Right atrium auricular region (tissue), 2 donors: Measurements from ENCODE around the gene CGB3. TPM values are rescaled to one million over a fixed set of nuclear protein-coding genes. Genes with fewer than 3 reads are reported as not detected.
A peak's percentile ranks its signal among the peaks of the same experiment; 100 is the strongest.

ENCODE experiments used
- DNase-seq: peaks from one replicate; pipeline ENCODE4 v3.0.0-alpha.2; 2019; ENCODE audit warnings: low spot score
- H3K27ac ChIP-seq, 2 donors: fragments of 200-600 bp; sonication (generic); 1 replicate in 1 of 2; 2 replicates in 1 of 2; pipeline ENCODE4 v1.5.1; 2016 to 2019
- H3K27me3 ChIP-seq, 2 donors: fragments of 200-600 bp; sonication (generic); one replicate each; pipeline versions ENCODE4 v1.5.1 to v1.6.0; 2017 to 2019
- H3K36me3 ChIP-seq: fragments of 200-600 bp; sonication (generic); one replicate; pipeline ENCODE4 v1.5.1; 2016
- H3K4me1 ChIP-seq, 2 donors: fragments of 200-600 bp; sonication (generic); one replicate each; pipeline versions ENCODE4 v1.5.1 to v1.6.0; 2017 to 2019
- H3K4me3 ChIP-seq, 2 donors: fragments of 200-600 bp; sonication (generic); 1 replicate in 1 of 2; 2 replicates in 1 of 2; pipeline ENCODE4 v1.5.1; 2017 to 2019; ENCODE audit warnings: mild to moderate bottlenecking in 1 of 2, moderate library complexity in 1 of 2
- H3K9me3 ChIP-seq, 2 donors: fragments of 200-600 bp; sonication (generic); one replicate each; pipeline ENCODE4 v1.5.1; 2019
- total RNA-seq, 2 donors: library from RNA; depleted of rRNA; stranded (reverse); fragments of >200 nt; gene quantifications; one replicate each; pipeline ENCODE4 v1.1.0, GENCODE V29; 2016
- TF ChIP-seq, protein P1 (sequence below), 2 donors: fragments of 200-600 bp; sonication (generic); IDR thresholded peaks; one replicate each; pipeline ENCODE4 v1.5.1; 2019; ENCODE audit warnings: antibody characterized with exemption in 2 of 2

The CGB3 gene
- total RNA-seq, 2 donors from 2014 or later, result not detected

DNA sequence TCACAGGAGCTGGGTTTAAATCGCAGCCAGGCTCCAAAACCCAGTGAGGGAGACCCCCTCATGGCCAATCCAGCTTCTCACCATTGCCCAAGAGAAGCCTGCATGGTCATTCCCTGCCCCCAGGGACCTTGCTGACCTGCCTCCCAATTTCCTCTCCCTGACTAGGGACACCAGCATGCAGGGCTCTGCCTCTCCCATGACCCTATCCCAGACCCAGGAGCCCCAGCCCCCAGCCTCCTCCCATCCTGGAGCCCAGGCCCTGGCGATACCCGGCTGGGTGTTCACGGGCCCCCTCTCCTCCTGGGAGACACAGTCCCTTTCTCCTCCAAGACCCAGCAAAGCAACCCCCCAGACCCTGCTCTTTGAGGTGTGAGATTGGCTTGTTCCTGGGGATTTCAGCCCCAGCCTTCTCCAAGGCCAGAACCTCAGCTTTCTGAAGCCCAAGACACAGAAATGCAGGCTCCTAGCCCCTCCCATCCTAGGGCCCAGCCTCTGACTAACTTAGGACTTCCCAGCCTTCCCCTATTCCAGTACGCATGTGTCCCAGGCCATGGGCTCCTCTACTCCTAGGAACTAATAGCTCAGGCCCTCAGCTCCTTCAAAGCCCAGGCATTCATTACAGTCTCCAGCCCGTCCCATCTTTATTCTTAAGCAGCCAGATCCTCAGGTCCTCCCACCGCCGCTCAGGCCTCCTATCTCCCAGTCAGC is 32.1 kb downstream of the CGB3 start:
- TF ChIP-seq, protein P1, sequence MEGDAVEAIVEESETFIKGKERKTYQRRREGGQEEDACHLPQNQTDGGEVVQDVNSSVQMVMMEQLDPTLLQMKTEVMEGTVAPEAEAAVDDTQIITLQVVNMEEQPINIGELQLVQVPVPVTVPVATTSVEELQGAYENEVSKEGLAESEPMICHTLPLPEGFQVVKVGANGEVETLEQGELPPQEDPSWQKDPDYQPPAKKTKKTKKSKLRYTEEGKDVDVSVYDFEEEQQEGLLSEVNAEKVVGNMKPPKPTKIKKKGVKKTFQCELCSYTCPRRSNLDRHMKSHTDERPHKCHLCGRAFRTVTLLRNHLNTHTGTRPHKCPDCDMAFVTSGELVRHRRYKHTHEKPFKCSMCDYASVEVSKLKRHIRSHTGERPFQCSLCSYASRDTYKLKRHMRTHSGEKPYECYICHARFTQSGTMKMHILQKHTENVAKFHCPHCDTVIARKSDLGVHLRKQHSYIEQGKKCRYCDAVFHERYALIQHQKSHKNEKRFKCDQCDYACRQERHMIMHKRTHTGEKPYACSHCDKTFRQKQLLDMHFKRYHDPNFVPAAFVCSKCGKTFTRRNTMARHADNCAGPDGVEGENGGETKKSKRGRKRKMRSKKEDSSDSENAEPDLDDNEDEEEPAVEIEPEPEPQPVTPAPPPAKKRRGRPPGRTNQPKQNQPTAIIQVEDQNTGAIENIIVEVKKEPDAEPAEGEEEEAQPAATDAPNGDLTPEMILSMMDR (IDR thresholded peaks at IDR 0.05), result no peak
- no peaks in the 10 kb centered on the region for H3K9me3 ChIP-seq
- DNase-seq, result peak; percentile 78
- H3K4me3 ChIP-seq, result peak overlapping the region; percentile 75
- peaks cover 15% of the 10 kb centered on the region for H3K36me3 ChIP-seq
- H3K27ac ChIP-seq, result peak overlapping the region; percentile 91 to 95
- H3K4me1 ChIP-seq, result peaks cover 0 to 40% of the 10 kb centered on the region in 2 donors
- H3K27me3 ChIP-seq, result no peaks in the 10 kb centered on the region

DNA sequence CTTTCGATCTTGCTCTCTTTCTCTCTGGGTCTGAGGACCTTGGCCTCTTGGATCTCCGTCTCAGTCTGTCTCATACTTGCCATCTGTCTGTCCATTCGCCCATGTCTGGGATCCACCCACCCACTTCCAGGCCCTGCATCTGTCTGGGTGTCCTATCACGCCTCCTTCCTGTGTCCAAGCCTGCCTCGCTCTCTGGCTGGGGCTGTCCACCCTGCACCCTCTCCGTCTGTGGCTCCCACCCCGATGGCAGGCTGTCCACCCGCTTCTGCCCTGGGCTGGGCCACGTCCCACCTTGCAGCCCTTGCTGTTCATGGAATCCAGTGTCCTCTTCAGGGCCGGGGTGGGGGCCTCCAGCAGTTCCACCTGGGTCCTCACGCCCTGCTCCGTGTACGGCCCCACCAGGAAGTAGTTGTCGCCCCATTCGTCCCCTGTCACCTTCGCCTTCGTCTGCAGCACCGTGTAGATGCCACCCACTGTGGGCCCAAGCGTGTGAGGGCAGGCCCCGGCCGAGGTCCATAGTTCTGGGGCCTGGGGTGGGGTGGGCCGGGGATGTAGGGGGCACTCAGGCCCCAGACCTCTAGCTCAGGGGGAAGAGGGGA is 33.0 kb downstream of the CGB3 start:
- no peaks in the 10 kb centered on the region for H3K9me3 ChIP-seq
- no peaks in the 10 kb centered on the region for H3K27me3 ChIP-seq
- peaks cover 24% of the 10 kb centered on the region for H3K36me3 ChIP-seq
- peak overlapping the region; percentile 91 to 95 for H3K27ac ChIP-seq
- peaks cover 0 to 40% of the 10 kb centered on the region in 2 donors for H3K4me1 ChIP-seq
- no peak for DNase-seq
- peak overlapping the region; percentile 75 for H3K4me3 ChIP-seq
- TF ChIP-seq, protein P1 (IDR thresholded peaks at IDR 0.05), result no peak

DNA sequence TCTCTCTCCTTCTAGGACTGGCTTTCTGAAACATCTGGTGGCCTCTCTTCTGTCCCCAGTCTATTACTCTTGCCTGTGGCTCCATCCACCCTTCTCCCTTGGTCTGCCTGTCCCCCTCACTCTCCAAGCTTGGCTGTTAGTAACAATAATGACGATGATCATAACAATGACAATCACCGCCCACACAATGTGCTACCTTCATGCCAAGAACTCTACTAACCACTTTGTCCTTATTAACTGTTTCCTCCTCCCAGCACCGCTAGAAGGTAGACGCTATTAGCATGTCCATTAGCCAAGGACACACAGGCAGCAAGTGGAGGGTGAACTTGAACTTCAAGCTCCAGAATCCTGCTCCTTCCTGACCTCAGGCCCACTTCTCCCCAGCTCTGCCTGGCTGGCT is 33.7 kb downstream of the CGB3 start:
- TF ChIP-seq, protein P1 (IDR thresholded peaks at IDR 0.05), result no peak
- H3K27me3 ChIP-seq, result no peaks in the 10 kb centered on the region
- DNase-seq, result no peak
- peak overlapping the region; percentile 91 to 95 for H3K27ac ChIP-seq
- H3K4me3 ChIP-seq, result no peak overlapping the region
- H3K36me3 ChIP-seq, result peaks cover 31% of the 10 kb centered on the region
- H3K4me1 ChIP-seq, result peaks cover 0 to 40% of the 10 kb centered on the region in 2 donors
- no peaks in the 10 kb centered on the region for H3K9me3 ChIP-seq

DNA sequence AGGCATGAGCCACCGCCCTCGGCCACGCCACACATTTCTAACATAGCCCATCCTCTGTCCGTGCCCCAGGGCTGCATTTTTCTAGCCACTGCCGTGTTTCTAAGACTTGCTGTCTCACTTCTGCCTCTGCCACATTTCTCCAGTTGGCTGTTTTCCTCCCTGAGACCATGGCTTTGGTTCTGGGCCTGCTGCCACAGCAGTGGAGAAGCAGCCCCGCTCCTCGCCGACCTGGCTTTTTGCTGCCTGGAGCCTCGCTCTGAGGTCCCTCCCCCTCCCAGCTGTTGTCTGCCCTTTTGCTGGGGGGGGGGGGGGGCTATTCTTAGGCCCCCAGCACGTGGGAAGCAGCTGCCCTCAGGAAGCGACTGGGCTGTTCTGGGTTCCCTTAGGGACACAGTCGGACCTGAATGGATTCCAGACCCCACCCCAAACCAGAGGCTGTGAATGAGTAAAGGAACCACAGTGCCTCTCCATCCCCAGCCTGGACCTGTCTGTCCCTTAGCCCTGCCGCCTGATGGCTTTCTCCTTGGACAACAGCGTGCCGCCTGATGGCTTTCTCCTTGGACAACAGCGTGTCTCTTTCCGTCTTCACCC is 34.3 kb downstream of the CGB3 start:
- TF ChIP-seq, protein P1 (IDR thresholded peaks at IDR 0.05), result no peak
- Histone ChIP-seq H3K36me3 (peaks cover 38% of the 10 kb centered on the region), H3K4me1 (peaks cover 0 to 37% of the 10 kb centered on the region in 2 donors), H3K4me3 (no peak overlapping the region), H3K27ac (peak overlapping the region; percentile 91 to 95), H3K27me3 (no peaks in the 10 kb centered on the region), H3K9me3 (no peaks in the 10 kb centered on the region)
- no peak for DNase-seq

DNA sequence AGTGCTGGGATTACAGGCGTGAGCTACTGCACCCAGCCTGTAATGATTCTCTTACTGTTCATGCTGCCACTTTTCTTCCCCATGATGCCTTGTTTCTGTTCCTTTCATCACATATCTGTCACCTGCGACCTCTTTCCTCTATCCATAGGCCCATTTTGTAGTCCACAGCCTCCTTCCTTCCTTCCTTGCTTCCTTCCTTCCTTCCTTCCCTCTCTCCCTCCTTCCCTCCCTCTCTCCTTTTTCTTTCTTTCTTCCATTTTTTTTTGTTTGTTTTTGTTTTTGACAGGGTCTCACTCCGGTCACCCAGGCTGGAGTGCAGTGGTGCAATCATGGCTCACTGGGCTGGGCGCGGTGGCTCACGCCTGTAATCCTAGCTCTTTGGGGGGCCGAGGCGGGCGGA is 35.3 kb downstream of the CGB3 start:
- peaks cover 47% of the 10 kb centered on the region for H3K36me3 ChIP-seq
- no peak for DNase-seq
- H3K9me3 ChIP-seq, result no peaks in the 10 kb centered on the region
- H3K27ac ChIP-seq, result no peak overlapping the region
- H3K27me3 ChIP-seq, result no peaks in the 10 kb centered on the region
- no peak overlapping the region for H3K4me3 ChIP-seq
- TF ChIP-seq, protein P1 (IDR thresholded peaks at IDR 0.05), result no peak
- peaks cover 0 to 28% of the 10 kb centered on the region in 2 donors for H3K4me1 ChIP-seq
